ENCODE results near the gene PHKB.

- TF ChIP-seq CTCF (IDR thresholded peaks at IDR 0.05; ENCODE audit: extremely low read depth in 1 of 2, insufficient read depth in 1 of 2, low read depth in 1 of 2, low read length in 2 of 2) (no peak), MAX (IDR thresholded peaks at IDR 0.05; ENCODE audit: insufficient read depth, insufficient read length) (no peak), EZH2 (IDR thresholded peaks at IDR 0.05; ENCODE audit: borderline replicate concordance, low read depth, low read length, severe bottlenecking) (no peak), POLR2A (IDR thresholded peaks at IDR 0.05; ENCODE audit: low read depth, low read length) (no peak), POLR2AphosphoS5 (IDR thresholded peaks at IDR 0.05; ENCODE audit: insufficient read depth, low read depth, low read length) (no peak)
Measured at GRCh38 chr16:47612711-47613110, 151.6 kb downstream of the PHKB start.

All from endothelial cell of umbilical vein (primary cell).